Psoas muscle (tissue), 8 donors: ENCODE results near the gene USP54. TPM values are rescaled to one million over a fixed set of nuclear protein-coding genes. Genes with fewer than 3 reads are reported as not detected.
"Not testable (repeated sequence)": the region's sequence is repeated elsewhere in the genome, so short reads cannot be mapped to it uniquely, and the experiment has no call there.

Experiments used
- ATAC-seq, 4 donors: fragments of 200-7000 bp; cut with Tn5 transposase; one replicate each; pipeline ENCODE4 v1.9.1; 2020; ENCODE audit warnings: moderate library complexity in 3 of 4, mild to moderate bottlenecking in 2 of 4
- DNase-seq, 2 donors: peaks; one replicate each; pipeline ENCODE4 v3.0.0-alpha.2; 2020
- H3K27ac ChIP-seq: fragments of 200-600 bp; one replicate; pipeline ENCODE4 v1.8.0; 2022
- H3K27me3 ChIP-seq, 3 donors: fragments of 200-600 bp in 1 of 3; one replicate each; pipeline versions ENCODE4 v1.6.1 to v1.8.0; 2013 to 2022; ENCODE audit warnings: low read length in 2 of 3, mild to moderate bottlenecking in 2 of 3, moderate library complexity in 1 of 3; ENCODE audit not compliant: insufficient read depth in 3 of 3
- H3K36me3 ChIP-seq, 2 donors: fragments of 200-600 bp in 1 of 2; one replicate each; pipeline versions ENCODE4 v1.6.1 to v1.8.0; 2013 to 2022; ENCODE audit warnings: low read depth in 1 of 2, mild to moderate bottlenecking in 1 of 2, moderate library complexity in 1 of 2; ENCODE audit not compliant: insufficient read depth in 1 of 2
- H3K4me1 ChIP-seq: fragments of 200-600 bp; one replicate; pipeline ENCODE4 v1.8.0; 2022
- H3K4me3 ChIP-seq: fragments of 200-600 bp; one replicate; pipeline ENCODE4 v1.8.0; 2022; ENCODE audit warnings: mild to moderate bottlenecking
- H3K9me3 ChIP-seq: fragments of 200-600 bp; one replicate; pipeline ENCODE4 v1.8.0; 2022
- CTCF ChIP-seq: fragments of 200-600 bp; IDR thresholded peaks from one replicate; pipeline ENCODE4 v1.8.0; 2022; ENCODE audit warnings: antibody characterized with exemption
- WGBS, 3 donors: extraction: QIAGEN DNeasy Blood & Tissue Kit; methylation state at CpG; one replicate each; pipeline versions ENCODE4 v1.1.6 to v1.1.7; 2013; 5-methylcytosine and 5-hydroxymethylcytosine counted together
- intact Hi-C, 2 donors: fragments of 100-400 bp; cut with DNase I; formaldehyde crosslinking; loops; one replicate each; pipeline versions ENCODE4 v1.11.0 to v1.14.2; 2022
- polyA plus RNA-seq, 3 donors: library from polyadenylated mRNA; stranded (reverse); fragments of 200-250 nt; gene quantifications; one replicate each; pipeline ENCODE4 v1.2.3, GENCODE V29; 2013
- total RNA-seq, 4 donors: library from RNA; stranded (reverse); fragmentation: NEBNext Ultra II Directional in 2 of 4; extraction: Animal tissue kit (Norgen Biotek cat#: 25700) in 2 of 4; gene quantifications; one replicate each; pipeline versions ENCODE4 v1.2.1 to v1.2.4, GENCODE V29; 2021 to 2023
- donor health status: healthy with polysubstance abuse.
- donor health status: DM: no; HTN: no; CAD: no; lungs with moderate emphysema.
- donor health status: Bipolar disorder and iron deficiency.
- donor health status: healthy.
- donor health status: DM: yes; HTN: yes; CAD: no.
- donor health status: DM: no; HTN: no; CAD: no.
- donor health status: DM: no; HTN: no; CAD: no.
- donor health status: DM: yes; HTN: yes; CAD: no.

USP54 gene
- total and polyA plus RNA-seq, 7 donors, result 32.6 to 216 (median 65.9) TPM

GRCh38 chr10:73577788-73578187 is 13.4 kb downstream of the USP54 start:
- ATAC-seq, result peak; percentile 83 to 91 (median 88)
- Histone ChIP-seq H3K4me1 (peaks cover 30% of the 10 kb centered on the region), H3K4me3 (peak overlapping the region; percentile 70), H3K9me3 (no peaks in the 10 kb centered on the region), H3K27ac (peak overlapping the region; percentile 90), H3K36me3 (no peaks in the 10 kb centered on the region), H3K27me3 (no peaks in the 10 kb centered on the region)
- DNase-seq, result peak; percentile 65 to 83
- 23 to 48% (median 28%) methylated on average over 1 of the region's 1 CpG for WGBS, 3 donors
- intact Hi-C loops, result loop anchor here (2.0 to 5.0 kb wide), 3 partner anchors 50 to 65 kb away; partner anchors contain the start of gene MYOZ1 (in 1 of the 2)
- no peak for TF ChIP-seq CTCF

- DNase-seq (no peak), ATAC-seq (peak in 3 of 4 donors; percentile 25 to 44 (median 42))
- peak overlapping the region; percentile 90 for H3K27ac ChIP-seq
- no peaks in the 10 kb centered on the region for H3K27me3 ChIP-seq
- peaks cover 34% of the 10 kb centered on the region for H3K4me1 ChIP-seq
- H3K36me3 ChIP-seq, result peaks cover 0 to 5% of the 10 kb centered on the region in 2 donors
- intact Hi-C loops, result loop anchor here (2.0 to 5.0 kb wide), 3 partner anchors 50 to 65 kb away; partner anchors contain the start of gene MYOZ1 (in 1 of the 2)
- no peak for TF ChIP-seq CTCF
- peak overlapping the region; percentile 70 for H3K4me3 ChIP-seq
- no peaks in the 10 kb centered on the region for H3K9me3 ChIP-seq
- WGBS, 3 donors, result 23 to 48% (median 30%) methylated on average over 3 of the region's 3 CpGs
Observed at GRCh38 chr10:73576890-73577591, 14.1 kb downstream of the USP54 start.

GRCh38 chr10:73576178-73576889 is 14.8 kb downstream of the USP54 start:
- peak; percentile 65 to 80 (median 78) for ATAC-seq
- H3K27ac ChIP-seq, result peak overlapping the region; percentile 90
- peaks cover 0 to 10% of the 10 kb centered on the region in 2 donors for H3K36me3 ChIP-seq
- peaks cover 42% of the 10 kb centered on the region for H3K4me1 ChIP-seq
- no peak for DNase-seq
- no peak for TF ChIP-seq CTCF
- no peaks in the 10 kb centered on the region for H3K27me3 ChIP-seq
- H3K4me3 ChIP-seq, result peak overlapping the region; percentile 70
- WGBS, 3 donors, result 17 to 29% (median 22%) methylated on average over 4 of the region's 4 CpGs
- H3K9me3 ChIP-seq, result no peaks in the 10 kb centered on the region
- intact Hi-C loops, result loop anchor here (2.0 to 5.0 kb wide), 3 partner anchors 51 to 66 kb away; partner anchors contain the start of gene MYOZ1 (in 1 of the 2)

GRCh38 chr10:73567025-73567424 is 24.1 kb downstream of the USP54 start:
- H3K27me3 ChIP-seq, H3K9me3 ChIP-seq, H3K4me3 ChIP-seq, DNase-seq, ATAC-seq, intact Hi-C loops: not testable (repeated sequence)
- peaks cover 0 to 88% of the 10 kb centered on the region in 2 donors for H3K36me3 ChIP-seq
- H3K27ac ChIP-seq, result peak overlapping the region; percentile 26
- peaks cover 44% of the 10 kb centered on the region for H3K4me1 ChIP-seq
- WGBS, 3 donors, result 78 to 94% (median 90%) methylated on average over 7 of the region's 7 CpGs

- WGBS, 3 donors, result 94 to 100% (median 98%) methylated on average over 1 of the region's 1 CpG
- ATAC-seq (no peak), DNase-seq (no peak)
- H3K27ac ChIP-seq, result peak overlapping the region; percentile 6
- no peak for TF ChIP-seq CTCF
- no peaks in the 10 kb centered on the region for H3K27me3 ChIP-seq
- H3K36me3 ChIP-seq, result peaks cover 0 to 56% of the 10 kb centered on the region in 2 donors
- no peak overlapping the region for H3K4me3 ChIP-seq
- no peaks in the 10 kb centered on the region for H3K9me3 ChIP-seq
- H3K4me1 ChIP-seq, result peaks cover 17% of the 10 kb centered on the region
- intact Hi-C loops, result no loop called here
Observed at GRCh38 chr10:73561192-73561591, 29.9 kb downstream of the USP54 start.
